GM23248 (cell line): ENCODE data around the gene CRYGC.

ENCODE experiments used
- EZH2 ChIP-seq: fragments of 200-600 bp; sonication (generic); IDR thresholded peaks from 2 replicates; pipeline ENCODE4 v1.6.1; 2018; ENCODE audit warnings: antibody characterized with exemption, mild to moderate bottlenecking; ENCODE audit not compliant: insufficient read depth, poor library complexity, severe bottlenecking
- EZH2phosphoT487 ChIP-seq: fragments of 200-600 bp; sonication (generic); IDR thresholded peaks from 2 replicates; pipeline ENCODE4 v1.6.1; 2018; ENCODE audit warnings: antibody characterized with exemption, moderate library complexity, mild to moderate bottlenecking, low read depth; ENCODE audit not compliant: insufficient read depth

DNA sequence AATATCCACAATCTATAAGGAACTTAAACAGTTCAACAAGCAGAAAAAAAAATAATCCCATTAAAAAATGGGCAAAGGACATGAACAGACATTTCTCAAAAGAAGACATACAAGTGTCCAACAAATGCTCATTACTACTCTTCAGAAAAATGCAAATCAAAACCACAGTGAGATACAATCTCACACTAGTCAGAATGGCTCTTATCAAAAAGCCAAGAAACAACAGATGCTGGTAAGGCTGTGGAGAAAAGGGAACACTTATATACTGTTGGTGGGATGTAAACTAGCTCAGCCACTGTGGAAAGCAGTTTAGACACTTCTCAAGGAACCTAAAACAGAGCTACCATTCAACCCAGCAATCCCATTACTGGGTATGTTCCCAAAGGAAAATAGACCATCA is 23.5 kb upstream of the CRYGC start:
- TF ChIP-seq EZH2 (no peak), EZH2phosphoT487 (no peak)
